Measurements from ENCODE around the gene SETD5. TPM values are rescaled to one million over a fixed set of nuclear protein-coding genes. Genes with fewer than 3 reads are reported as not detected.

Gene SETD5
- total and polyA plus RNA-seq, 2 experiments from 2014 or later = 143 to 172 TPM

DNA sequence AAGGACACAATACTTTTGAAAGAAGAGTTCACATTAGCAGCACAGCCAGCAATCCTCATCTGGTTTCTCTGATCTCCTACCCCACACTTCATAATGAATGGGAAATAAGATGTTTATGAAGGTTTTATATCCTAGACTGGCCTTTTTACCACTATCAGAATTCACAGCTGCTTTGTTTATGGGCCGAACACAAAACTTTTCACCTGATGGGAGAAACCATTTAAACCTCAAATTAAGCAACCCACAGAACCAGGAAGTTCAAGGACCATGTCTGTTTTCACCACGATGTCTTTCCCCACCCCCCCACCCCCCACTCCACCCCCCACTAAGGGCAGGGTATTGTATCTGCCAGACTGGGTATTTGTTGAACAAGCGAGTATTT lies 11.3 kb upstream of the SETD5 start:
- TF ChIP-seq, protein P1, sequence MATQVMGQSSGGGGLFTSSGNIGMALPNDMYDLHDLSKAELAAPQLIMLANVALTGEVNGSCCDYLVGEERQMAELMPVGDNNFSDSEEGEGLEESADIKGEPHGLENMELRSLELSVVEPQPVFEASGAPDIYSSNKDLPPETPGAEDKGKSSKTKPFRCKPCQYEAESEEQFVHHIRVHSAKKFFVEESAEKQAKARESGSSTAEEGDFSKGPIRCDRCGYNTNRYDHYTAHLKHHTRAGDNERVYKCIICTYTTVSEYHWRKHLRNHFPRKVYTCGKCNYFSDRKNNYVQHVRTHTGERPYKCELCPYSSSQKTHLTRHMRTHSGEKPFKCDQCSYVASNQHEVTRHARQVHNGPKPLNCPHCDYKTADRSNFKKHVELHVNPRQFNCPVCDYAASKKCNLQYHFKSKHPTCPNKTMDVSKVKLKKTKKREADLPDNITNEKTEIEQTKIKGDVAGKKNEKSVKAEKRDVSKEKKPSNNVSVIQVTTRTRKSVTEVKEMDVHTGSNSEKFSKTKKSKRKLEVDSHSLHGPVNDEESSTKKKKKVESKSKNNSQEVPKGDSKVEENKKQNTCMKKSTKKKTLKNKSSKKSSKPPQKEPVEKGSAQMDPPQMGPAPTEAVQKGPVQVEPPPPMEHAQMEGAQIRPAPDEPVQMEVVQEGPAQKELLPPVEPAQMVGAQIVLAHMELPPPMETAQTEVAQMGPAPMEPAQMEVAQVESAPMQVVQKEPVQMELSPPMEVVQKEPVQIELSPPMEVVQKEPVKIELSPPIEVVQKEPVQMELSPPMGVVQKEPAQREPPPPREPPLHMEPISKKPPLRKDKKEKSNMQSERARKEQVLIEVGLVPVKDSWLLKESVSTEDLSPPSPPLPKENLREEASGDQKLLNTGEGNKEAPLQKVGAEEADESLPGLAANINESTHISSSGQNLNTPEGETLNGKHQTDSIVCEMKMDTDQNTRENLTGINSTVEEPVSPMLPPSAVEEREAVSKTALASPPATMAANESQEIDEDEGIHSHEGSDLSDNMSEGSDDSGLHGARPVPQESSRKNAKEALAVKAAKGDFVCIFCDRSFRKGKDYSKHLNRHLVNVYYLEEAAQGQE (IDR thresholded peaks at IDR 0.05; ENCODE audit: unreplicated experiment) = no peak
- no peak for TF ChIP-seq JUNB (IDR thresholded peaks at IDR 0.05; ENCODE audit: unreplicated experiment)
- no peak for TF ChIP-seq POLR2AphosphoS5 (IDR thresholded peaks at IDR 0.05; ENCODE audit: low read depth)
- no peak for TF ChIP-seq CREB1 (CRISPR knock-in tag; IDR thresholded peaks at IDR 0.05; ENCODE audit: low read depth)
- no peak for TF ChIP-seq ZNF114 (CRISPR knock-in tag; IDR thresholded peaks at IDR 0.05)
- TF ChIP-seq, protein P2, sequence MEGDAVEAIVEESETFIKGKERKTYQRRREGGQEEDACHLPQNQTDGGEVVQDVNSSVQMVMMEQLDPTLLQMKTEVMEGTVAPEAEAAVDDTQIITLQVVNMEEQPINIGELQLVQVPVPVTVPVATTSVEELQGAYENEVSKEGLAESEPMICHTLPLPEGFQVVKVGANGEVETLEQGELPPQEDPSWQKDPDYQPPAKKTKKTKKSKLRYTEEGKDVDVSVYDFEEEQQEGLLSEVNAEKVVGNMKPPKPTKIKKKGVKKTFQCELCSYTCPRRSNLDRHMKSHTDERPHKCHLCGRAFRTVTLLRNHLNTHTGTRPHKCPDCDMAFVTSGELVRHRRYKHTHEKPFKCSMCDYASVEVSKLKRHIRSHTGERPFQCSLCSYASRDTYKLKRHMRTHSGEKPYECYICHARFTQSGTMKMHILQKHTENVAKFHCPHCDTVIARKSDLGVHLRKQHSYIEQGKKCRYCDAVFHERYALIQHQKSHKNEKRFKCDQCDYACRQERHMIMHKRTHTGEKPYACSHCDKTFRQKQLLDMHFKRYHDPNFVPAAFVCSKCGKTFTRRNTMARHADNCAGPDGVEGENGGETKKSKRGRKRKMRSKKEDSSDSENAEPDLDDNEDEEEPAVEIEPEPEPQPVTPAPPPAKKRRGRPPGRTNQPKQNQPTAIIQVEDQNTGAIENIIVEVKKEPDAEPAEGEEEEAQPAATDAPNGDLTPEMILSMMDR (conservative IDR thresholded peaks at IDR 0.05; ENCODE audit: low read depth in 2 of 2) = no peak
- TF ChIP-seq NANOG (IDR thresholded peaks at IDR 0.05; ENCODE audit: borderline replicate concordance) = no peak
- TF ChIP-seq, protein P3, sequence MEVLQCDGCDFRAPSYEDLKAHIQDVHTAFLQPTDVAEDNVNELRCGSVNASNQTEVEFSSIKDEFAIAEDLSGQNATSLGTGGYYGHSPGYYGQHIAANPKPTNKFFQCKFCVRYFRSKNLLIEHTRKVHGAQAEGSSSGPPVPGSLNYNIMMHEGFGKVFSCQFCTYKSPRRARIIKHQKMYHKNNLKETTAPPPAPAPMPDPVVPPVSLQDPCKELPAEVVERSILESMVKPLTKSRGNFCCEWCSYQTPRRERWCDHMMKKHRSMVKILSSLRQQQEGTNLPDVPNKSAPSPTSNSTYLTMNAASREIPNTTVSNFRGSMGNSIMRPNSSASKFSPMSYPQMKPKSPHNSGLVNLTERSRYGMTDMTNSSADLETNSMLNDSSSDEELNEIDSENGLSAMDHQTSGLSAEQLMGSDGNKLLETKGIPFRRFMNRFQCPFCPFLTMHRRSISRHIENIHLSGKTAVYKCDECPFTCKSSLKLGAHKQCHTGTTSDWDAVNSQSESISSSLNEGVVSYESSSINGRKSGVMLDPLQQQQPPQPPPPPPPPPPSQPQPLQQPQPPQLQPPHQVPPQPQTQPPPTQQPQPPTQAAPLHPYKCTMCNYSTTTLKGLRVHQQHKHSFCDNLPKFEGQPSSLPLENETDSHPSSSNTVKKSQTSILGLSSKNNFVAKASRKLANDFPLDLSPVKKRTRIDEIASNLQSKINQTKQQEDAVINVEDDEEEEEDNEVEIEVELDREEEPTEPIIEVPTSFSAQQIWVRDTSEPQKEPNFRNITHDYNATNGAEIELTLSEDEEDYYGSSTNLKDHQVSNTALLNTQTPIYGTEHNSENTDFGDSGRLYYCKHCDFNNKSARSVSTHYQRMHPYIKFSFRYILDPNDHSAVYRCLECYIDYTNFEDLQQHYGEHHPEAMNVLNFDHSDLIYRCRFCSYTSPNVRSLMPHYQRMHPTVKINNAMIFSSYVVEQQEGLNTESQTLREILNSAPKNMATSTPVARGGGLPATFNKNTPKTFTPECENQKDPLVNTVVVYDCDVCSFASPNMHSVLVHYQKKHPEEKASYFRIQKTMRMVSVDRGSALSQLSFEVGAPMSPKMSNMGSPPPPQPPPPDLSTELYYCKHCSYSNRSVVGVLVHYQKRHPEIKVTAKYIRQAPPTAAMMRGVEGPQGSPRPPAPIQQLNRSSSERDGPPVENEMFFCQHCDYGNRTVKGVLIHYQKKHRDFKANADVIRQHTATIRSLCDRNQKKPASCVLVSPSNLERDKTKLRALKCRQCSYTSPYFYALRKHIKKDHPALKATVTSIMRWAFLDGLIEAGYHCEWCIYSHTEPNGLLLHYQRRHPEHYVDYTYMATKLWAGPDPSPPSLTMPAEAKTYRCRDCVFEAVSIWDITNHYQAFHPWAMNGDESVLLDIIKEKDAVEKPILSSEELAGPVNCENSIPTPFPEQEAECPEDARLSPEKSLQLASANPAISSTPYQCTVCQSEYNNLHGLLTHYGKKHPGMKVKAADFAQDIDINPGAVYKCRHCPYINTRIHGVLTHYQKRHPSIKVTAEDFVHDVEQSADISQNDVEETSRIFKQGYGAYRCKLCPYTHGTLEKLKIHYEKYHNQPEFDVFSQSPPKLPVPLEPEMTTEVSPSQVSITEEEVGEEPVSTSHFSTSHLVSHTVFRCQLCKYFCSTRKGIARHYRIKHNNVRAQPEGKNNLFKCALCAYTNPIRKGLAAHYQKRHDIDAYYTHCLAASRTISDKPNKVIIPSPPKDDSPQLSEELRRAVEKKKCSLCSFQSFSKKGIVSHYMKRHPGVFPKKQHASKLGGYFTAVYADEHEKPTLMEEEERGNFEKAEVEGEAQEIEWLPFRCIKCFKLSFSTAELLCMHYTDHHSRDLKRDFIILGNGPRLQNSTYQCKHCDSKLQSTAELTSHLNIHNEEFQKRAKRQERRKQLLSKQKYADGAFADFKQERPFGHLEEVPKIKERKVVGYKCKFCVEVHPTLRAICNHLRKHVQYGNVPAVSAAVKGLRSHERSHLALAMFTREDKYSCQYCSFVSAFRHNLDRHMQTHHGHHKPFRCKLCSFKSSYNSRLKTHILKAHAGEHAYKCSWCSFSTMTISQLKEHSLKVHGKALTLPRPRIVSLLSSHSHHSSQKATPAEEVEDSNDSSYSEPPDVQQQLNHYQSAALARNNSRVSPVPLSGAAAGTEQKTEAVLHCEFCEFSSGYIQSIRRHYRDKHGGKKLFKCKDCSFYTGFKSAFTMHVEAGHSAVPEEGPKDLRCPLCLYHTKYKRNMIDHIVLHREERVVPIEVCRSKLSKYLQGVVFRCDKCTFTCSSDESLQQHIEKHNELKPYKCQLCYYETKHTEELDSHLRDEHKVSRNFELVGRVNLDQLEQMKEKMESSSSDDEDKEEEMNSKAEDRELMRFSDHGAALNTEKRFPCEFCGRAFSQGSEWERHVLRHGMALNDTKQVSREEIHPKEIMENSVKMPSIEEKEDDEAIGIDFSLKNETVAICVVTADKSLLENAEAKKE (CRISPR knock-in tag; IDR thresholded peaks at IDR 0.05) = no peak
- no peak for TF ChIP-seq STAT1 (IDR thresholded peaks at IDR 0.05; ENCODE audit: unreplicated experiment)
- no peak for TF ChIP-seq ZNF331 (CRISPR knock-in tag; IDR thresholded peaks at IDR 0.05; ENCODE audit: low read depth)
- no peak for TF ChIP-seq EZH2phosphoT487 (IDR thresholded peaks at IDR 0.05; ENCODE audit: unreplicated experiment)
- TF ChIP-seq, protein P4, sequence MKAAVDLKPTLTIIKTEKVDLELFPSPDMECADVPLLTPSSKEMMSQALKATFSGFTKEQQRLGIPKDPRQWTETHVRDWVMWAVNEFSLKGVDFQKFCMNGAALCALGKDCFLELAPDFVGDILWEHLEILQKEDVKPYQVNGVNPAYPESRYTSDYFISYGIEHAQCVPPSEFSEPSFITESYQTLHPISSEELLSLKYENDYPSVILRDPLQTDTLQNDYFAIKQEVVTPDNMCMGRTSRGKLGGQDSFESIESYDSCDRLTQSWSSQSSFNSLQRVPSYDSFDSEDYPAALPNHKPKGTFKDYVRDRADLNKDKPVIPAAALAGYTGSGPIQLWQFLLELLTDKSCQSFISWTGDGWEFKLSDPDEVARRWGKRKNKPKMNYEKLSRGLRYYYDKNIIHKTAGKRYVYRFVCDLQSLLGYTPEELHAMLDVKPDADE (IDR thresholded peaks at IDR 0.05) = no peak
- no peak for TF ChIP-seq EZH2 (IDR thresholded peaks at IDR 0.05; ENCODE audit: low read depth, unreplicated experiment)
- peaks cover 91% of the 10 kb centered on the region for H3K36me3 Mint-ChIP-seq (ENCODE audit: low read depth)
- no peak overlapping the region for H3K4me2 ChIP-seq
- peaks cover 5% of the 10 kb centered on the region; the same call in 1 of the 2 replicates for H4K20me1 ChIP-seq (replicated peaks; ENCODE audit: insufficient read depth)
- H3K27ac ChIP-seq (ENCODE audit: low read depth) = peak overlapping the region; percentile 5; the same call in 1 of the 2 replicates
- no peak overlapping the region for H3K27ac Mint-ChIP-seq
- H3K27me3 ChIP-seq (ENCODE audit: insufficient read depth) = no peaks in the 10 kb centered on the region
- peaks cover 19% of the 10 kb centered on the region for H3K79me2 ChIP-seq (replicated peaks; ENCODE audit: insufficient read depth)
- peaks cover 4% of the 10 kb centered on the region for H3K4me1 Mint-ChIP-seq
- no peaks in the 10 kb centered on the region for H3K9me3 Mint-ChIP-seq
- peaks cover 34% of the 10 kb centered on the region; the same call in 1 of the 2 replicates for H3F3A ChIP-seq (replicated peaks; ENCODE audit: low read depth)
- H3K4me3 ChIP-seq = no peak overlapping the region
- ATAC-seq = no peak
- H2AFZ ChIP-seq = no peak overlapping the region
- DNase-seq (ENCODE audit: low spot score) = no peak
- H3K9me2 ChIP-seq (ENCODE audit: insufficient read depth) = no peaks in the 10 kb centered on the region
- H3K4me3 Mint-ChIP-seq = no peak overlapping the region
- peaks cover 4% of the 10 kb centered on the region for H3K27me3 Mint-ChIP-seq (ENCODE audit: insufficient read depth, low read depth, poor library complexity)
- peaks cover 36% of the 10 kb centered on the region for H3K36me3 ChIP-seq (ENCODE audit: insufficient read depth)
- H3K4me1 ChIP-seq (ENCODE audit: insufficient read depth) = no peaks in the 10 kb centered on the region

Data from GM23338 (cell line).